CD4-positive, alpha-beta T cell (primary cell): ENCODE results near the gene STK35. TPM values are rescaled to one million over a fixed set of nuclear protein-coding genes. Genes with fewer than 3 reads are reported as not detected.

Source experiments
- ATAC-seq: fragments of 200-7000 bp; cut with Tn5 transposase; one replicate; pipeline ENCODE4 v1.10.0; 2022; ENCODE audit warnings: mild to moderate bottlenecking; ENCODE audit not compliant: poor library complexity
- CTCF ChIA-PET: fragments of 350-600 bp; sonication (Branson Sonifier 250); formaldehyde crosslinking; loops from one replicate; lab custom pipeline; 2021; ENCODE audit warnings: antibody characterized with exemption, inconsistent platforms; lab: Charles Lee
- POLR2A ChIA-PET: fragments of 350-600 bp; sonication (Branson Sonifier 250); formaldehyde crosslinking; loops from one replicate; lab custom pipeline; 2021; ENCODE audit warnings: antibody characterized with exemption, inconsistent platforms; lab: Charles Lee
- DNase-seq, 14 experiments: peaks; one replicate each; pipeline ENCODE4 v3.0.0-alpha.2; 2013 to 2020; ENCODE audit warnings: mixed read lengths in 2 of 14
- H3K27ac ChIP-seq, 2 donors: one replicate each; pipeline versions ENCODE4 v1.5.1 to v1.7.0; 2013; ENCODE audit warnings: low read length in 2 of 2, low read depth in 1 of 2, mild to moderate bottlenecking in 1 of 2
- H3K27me3 ChIP-seq, 2 experiments: 1 replicate in 1 of 2; 2 replicates in 1 of 2; pipeline versions ENCODE4 v1.6.1 to v1.7.0; 2013; ENCODE audit warnings: low read length in 2 of 2, control low read depth in 1 of 2, mild to moderate bottlenecking in 1 of 2, moderate library complexity in 1 of 2; ENCODE audit not compliant: insufficient read depth in 2 of 2, control insufficient read depth in 1 of 2
- H3K36me3 ChIP-seq: one replicate; pipeline ENCODE4 v1.6.1; 2013; ENCODE audit warnings: low read length, control low read depth; ENCODE audit not compliant: insufficient read depth
- H3K4me1 ChIP-seq: one replicate; pipeline ENCODE4 v1.6.1; 2013; ENCODE audit warnings: low read length, control low read depth; ENCODE audit not compliant: insufficient read depth
- H3K4me3 ChIP-seq: one replicate; pipeline ENCODE4 v1.5.1; 2013; ENCODE audit warnings: mild to moderate bottlenecking, low read length, moderate library complexity
- H3K9me3 ChIP-seq, 2 experiments: 1 replicate in 1 of 2; 2 replicates in 1 of 2; pipeline versions ENCODE4 v1.6.1 to v1.7.0; 2013; ENCODE audit warnings: low read length in 2 of 2, mild to moderate bottlenecking in 2 of 2, control low read depth in 1 of 2, moderate library complexity in 1 of 2; ENCODE audit not compliant: control insufficient read depth in 1 of 2, insufficient read depth in 1 of 2
- H3K27ac Mint-ChIP-seq: one replicate; pipeline ENCODE4 v1.8.0; 2020; ENCODE audit warnings: mixed read lengths
- H3K27me3 Mint-ChIP-seq: one replicate; pipeline ENCODE4 v1.8.0; 2021; ENCODE audit warnings: mixed read lengths
- H3K36me3 Mint-ChIP-seq: one replicate; pipeline ENCODE4 v1.8.0; 2021; ENCODE audit warnings: low read depth, mixed read lengths
- H3K4me1 Mint-ChIP-seq: one replicate; pipeline ENCODE4 v1.8.0; 2021; ENCODE audit warnings: low read depth, mixed read lengths
- H3K4me3 Mint-ChIP-seq: one replicate; pipeline ENCODE4 v1.8.0; 2020; ENCODE audit warnings: mild to moderate bottlenecking, mixed read lengths
- H3K9me3 Mint-ChIP-seq: one replicate; pipeline ENCODE4 v1.8.0; 2020; ENCODE audit warnings: mixed read lengths
- intact Hi-C, 2 experiments: fragments of 100-400 bp; cut with DNase I in 1 of 2; cut with micrococcal nuclease in 1 of 2; formaldehyde crosslinking; loops; one replicate each; pipeline versions ENCODE4 v1.15.1 to v1.9.0; 2023 to 2025; cut with DNase I, micrococcal nuclease
- total RNA-seq, 174 experiments: library from RNA in 2 of 174; stranded (reverse) in 2 of 174; gene quantifications; one replicate each; pipeline ENCODE4 v1.2.3 and lab custom pipeline; 2021 to 2026
- TF ChIP-seq, protein P1 (sequence below): fragments of 200-600 bp; IDR thresholded peaks from one replicate; pipeline ENCODE4 v1.8.0; 2022; ENCODE audit warnings: antibody characterized with exemption, mild to moderate bottlenecking

STK35 gene
- total RNA-seq, 2 experiments from 2014 or later = 18.9 to 19.6 TPM

DNA sequence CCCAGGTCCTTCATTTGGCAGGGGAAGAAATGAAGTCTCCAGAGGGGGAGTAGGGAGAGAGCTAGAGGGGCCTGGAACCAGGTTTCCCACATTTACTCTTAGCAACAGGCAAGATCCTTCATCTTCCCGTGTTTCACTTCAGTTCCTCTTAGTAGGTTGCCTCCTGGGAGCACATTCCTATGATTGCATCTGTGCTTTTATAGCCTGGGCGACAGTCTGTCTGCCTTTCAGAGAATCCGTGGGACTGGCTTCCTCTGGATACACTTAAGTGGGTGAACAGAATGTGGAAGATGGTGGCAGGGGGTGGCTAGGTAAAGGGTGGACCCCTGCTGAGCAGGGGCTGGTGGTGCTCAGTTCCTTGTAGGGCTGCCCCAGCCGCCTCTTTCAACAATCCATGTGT, 33.4 kb downstream of the STK35 start:
- intact Hi-C loops = no loop called here
- H3K27ac Mint-ChIP-seq = no peak overlapping the region
- DNase-seq = no peak

DNA sequence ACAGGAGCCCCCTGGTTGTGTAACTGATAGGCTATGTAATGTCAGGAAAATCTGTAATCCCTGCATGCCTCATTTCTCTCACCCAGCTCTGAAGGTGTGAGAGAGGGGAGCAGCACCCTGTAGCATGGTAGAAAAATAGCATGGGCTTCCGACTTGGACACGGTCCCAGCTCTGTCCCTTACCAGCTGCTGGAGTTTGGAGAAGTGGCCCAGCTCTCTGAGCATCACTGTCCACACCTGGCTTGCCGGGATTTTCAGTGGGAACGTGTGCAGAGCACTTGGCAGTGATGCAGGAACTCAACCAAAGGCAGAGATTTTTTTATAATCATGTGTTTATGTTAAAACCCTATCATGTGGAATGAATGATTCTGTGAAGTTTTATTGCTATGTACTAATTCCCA, 34.6 kb downstream of the STK35 start:
- Mint-ChIP-seq H3K36me3 (peaks cover 15% of the 10 kb centered on the region), H3K4me3 (no peak overlapping the region), H3K4me1 (peaks cover 26% of the 10 kb centered on the region), H3K27ac (no peak overlapping the region), H3K9me3 (no peaks in the 10 kb centered on the region), H3K27me3 (no peaks in the 10 kb centered on the region)
- peaks cover 2% of the 10 kb centered on the region for H3K4me1 ChIP-seq
- CTCF ChIA-PET = no interaction called here
- no peaks in the 10 kb centered on the region for H3K9me3 ChIP-seq
- POLR2A ChIA-PET = interaction anchor here (1.0 kb wide), 1 partner anchor 33 kb away, joined by 3 read pairs; no protein-coding TSS in a partner anchor
- H3K4me3 ChIP-seq = no peak overlapping the region
- TF ChIP-seq, protein P1, sequence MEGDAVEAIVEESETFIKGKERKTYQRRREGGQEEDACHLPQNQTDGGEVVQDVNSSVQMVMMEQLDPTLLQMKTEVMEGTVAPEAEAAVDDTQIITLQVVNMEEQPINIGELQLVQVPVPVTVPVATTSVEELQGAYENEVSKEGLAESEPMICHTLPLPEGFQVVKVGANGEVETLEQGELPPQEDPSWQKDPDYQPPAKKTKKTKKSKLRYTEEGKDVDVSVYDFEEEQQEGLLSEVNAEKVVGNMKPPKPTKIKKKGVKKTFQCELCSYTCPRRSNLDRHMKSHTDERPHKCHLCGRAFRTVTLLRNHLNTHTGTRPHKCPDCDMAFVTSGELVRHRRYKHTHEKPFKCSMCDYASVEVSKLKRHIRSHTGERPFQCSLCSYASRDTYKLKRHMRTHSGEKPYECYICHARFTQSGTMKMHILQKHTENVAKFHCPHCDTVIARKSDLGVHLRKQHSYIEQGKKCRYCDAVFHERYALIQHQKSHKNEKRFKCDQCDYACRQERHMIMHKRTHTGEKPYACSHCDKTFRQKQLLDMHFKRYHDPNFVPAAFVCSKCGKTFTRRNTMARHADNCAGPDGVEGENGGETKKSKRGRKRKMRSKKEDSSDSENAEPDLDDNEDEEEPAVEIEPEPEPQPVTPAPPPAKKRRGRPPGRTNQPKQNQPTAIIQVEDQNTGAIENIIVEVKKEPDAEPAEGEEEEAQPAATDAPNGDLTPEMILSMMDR = no peak
- DNase-seq = no peak
- H3K27me3 ChIP-seq = no peaks in the 10 kb centered on the region
- H3K36me3 ChIP-seq = no peaks in the 10 kb centered on the region
- H3K27ac ChIP-seq = no peak overlapping the region
- intact Hi-C loops = no loop called here
- ATAC-seq = no peak

More for the DNA sequence above, 33.4 kb downstream of the STK35 start:
- H3K9me3 Mint-ChIP-seq = no peaks in the 10 kb centered on the region
- Histone ChIP-seq H3K36me3 (no peaks in the 10 kb centered on the region), H3K27me3 (no peaks in the 10 kb centered on the region), H3K4me1 (peaks cover 2% of the 10 kb centered on the region), H3K27ac (no peak overlapping the region), H3K4me3 (no peak overlapping the region), H3K9me3 (no peaks in the 10 kb centered on the region)
- H3K4me1 Mint-ChIP-seq = peaks cover 39% of the 10 kb centered on the region
- TF ChIP-seq, protein P1 = no peak
- CTCF ChIA-PET = no interaction called here
- ATAC-seq = no peak
- H3K36me3 Mint-ChIP-seq = peaks cover 22% of the 10 kb centered on the region
- H3K27me3 Mint-ChIP-seq = no peaks in the 10 kb centered on the region
- POLR2A ChIA-PET = no interaction called here
- H3K4me3 Mint-ChIP-seq = no peak overlapping the region

DNA sequence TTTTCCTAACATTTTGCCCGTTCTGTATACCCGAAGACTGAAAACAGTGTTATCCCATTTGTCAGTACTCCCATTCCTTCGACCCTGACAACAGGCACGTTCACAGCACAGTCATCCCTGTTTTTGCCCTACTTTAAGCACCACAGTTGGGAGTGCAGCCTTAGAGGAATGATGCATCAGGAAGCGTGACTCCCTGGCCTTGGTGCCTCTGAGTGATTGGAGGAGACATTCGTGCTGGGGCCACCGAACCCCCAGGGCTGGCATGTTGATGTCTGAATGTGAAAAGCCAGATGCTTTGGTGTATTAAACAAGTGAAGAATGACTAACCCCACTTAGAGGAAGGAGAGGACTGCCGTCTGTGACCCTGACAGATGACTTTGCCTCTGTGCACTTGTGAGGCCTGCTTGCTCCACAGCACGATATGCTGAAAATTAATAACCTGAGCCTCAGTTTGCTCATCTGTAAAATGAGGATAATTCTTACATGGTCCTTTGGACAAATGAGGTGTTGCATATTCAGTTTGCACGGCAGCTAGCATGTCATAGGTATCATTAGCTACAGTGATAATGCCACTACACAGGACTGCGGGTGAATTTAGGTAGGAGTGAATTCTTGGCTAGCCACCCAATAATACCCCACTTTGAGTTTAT, 36.0 kb downstream of the STK35 start:
- Mint-ChIP-seq H3K36me3 (peaks cover 19% of the 10 kb centered on the region), H3K4me3 (no peak overlapping the region), H3K9me3 (no peaks in the 10 kb centered on the region), H3K4me1 (peaks cover 19% of the 10 kb centered on the region), H3K27ac (no peak overlapping the region), H3K27me3 (no peaks in the 10 kb centered on the region)
- no peak overlapping the region for H3K27ac ChIP-seq
- no peaks in the 10 kb centered on the region for H3K27me3 ChIP-seq
- no peaks in the 10 kb centered on the region for H3K36me3 ChIP-seq
- intact Hi-C loops = no loop called here
- no peak for DNase-seq
- H3K9me3 ChIP-seq = no peaks in the 10 kb centered on the region
- TF ChIP-seq, protein P1 = no peak
- H3K4me3 ChIP-seq = no peak overlapping the region
- ChIA-PET POLR2A (interaction anchor here (1.0 kb wide), 1 partner anchor 35 kb away, joined by 3 read pairs; no protein-coding TSS in a partner anchor), CTCF (no interaction called here)
- ATAC-seq = no peak
- peaks cover 2% of the 10 kb centered on the region for H3K4me1 ChIP-seq
